Measurements from ENCODE around the gene NUDT21. TPM values are rescaled to one million over a fixed set of nuclear protein-coding genes. Genes with fewer than 3 reads are reported as not detected.

The NUDT21 gene
- total RNA-seq, 1 experiment from 2014 or later = 218 TPM

DNA sequence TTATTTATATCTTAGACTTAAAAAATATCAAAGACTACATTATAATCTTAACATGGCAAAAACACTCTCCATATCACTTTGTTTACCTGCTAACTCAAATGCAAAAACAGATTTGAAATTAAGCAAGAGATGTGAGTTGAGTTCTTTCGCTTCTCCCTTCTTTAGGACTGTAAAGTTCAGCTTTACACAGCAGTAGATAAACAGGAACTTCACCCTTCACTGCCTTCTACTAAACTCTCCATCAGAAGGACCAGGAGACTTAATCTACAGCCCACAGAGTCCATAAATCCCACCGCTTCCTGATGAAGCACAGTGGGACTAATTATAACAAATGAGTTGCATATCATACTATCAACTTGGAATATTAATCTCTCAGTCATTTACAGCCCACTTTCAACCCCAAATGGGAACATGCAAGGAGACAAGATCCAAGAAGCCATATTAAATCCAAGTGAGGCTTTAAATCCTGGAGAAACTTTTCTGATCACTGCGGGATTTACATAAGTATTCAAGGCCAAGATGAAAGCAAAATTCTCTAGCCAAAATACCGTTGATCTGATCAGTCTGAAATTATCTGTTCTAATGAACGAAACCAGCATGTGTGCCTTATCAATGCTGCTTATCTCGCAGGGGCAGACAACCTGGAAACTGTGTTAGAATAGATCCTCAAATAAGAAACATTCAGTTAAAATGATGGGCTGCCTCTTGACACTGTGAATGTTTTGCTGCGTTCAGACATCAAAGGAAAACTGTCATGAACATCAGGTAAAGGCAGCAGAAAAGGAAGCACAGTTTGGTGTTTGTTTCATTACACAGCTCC, 27.3 kb downstream of the NUDT21 start:
- ChIA-PET RAD21 (ENCODE audit: low non-redundant PET in 1 of 2, low total read pairs in 2 of 2, uncharacterized antibody in 2 of 2, unreplicated experiment in 2 of 2) (no interaction called here), CTCF (no interaction called here), POLR2A (no interaction called here)
- intact Hi-C loops (cut with micrococcal nuclease) = no loop called here
- Histone ChIP-seq H3K9me3 (ENCODE audit: control insufficient read depth in 1 of 2, insufficient read depth in 1 of 2, low read depth in 1 of 2, low read length in 2 of 2) (no peaks in the 10 kb centered on the region), H4K20me1 (ENCODE audit: insufficient read depth) (no peaks in the 10 kb centered on the region; the same call in 1 of the 2 replicates), H3K27ac (ENCODE audit: low read depth, low read length) (no peak overlapping the region), H3K79me2 (ENCODE audit: insufficient read depth, low read length) (peaks cover 52% of the 10 kb centered on the region), H3K27me3 (ENCODE audit: insufficient read depth, low read length) (no peaks in the 10 kb centered on the region), H3K9me2 (ENCODE audit: insufficient read depth) (no peaks in the 10 kb centered on the region), H3K4me2 (ENCODE audit: low read length) (peak overlapping the region; percentile 86), H3K36me3 (ENCODE audit: control insufficient read depth in 1 of 2, insufficient read depth in 2 of 2, low read length in 2 of 2) (no peaks in the 10 kb centered on the region), H2AFZ (ENCODE audit: low read depth, low read length, poor library complexity, severe bottlenecking) (no peak overlapping the region), H3K9ac (ENCODE audit: low read length) (peak overlapping the region; percentile 81), H3K4me1 (ENCODE audit: control insufficient read depth in 1 of 2, insufficient read depth in 2 of 2, low read length in 2 of 2) (peaks cover 18 to 61% of the 10 kb centered on the region in 2 experiments), H3K4me3 (replicated peaks in 1 of 2; ENCODE audit: low read depth in 1 of 2, low read length in 2 of 2) (peak overlapping the region; percentile 69 to 71)
- DNase-seq (ENCODE audit: low read depth, low spot score) (no peak), ATAC-seq (no peak)
- TSS peak; percentile 65 for BruUV-seq (replicated peaks)
- TF ChIP-seq, protein P1, sequence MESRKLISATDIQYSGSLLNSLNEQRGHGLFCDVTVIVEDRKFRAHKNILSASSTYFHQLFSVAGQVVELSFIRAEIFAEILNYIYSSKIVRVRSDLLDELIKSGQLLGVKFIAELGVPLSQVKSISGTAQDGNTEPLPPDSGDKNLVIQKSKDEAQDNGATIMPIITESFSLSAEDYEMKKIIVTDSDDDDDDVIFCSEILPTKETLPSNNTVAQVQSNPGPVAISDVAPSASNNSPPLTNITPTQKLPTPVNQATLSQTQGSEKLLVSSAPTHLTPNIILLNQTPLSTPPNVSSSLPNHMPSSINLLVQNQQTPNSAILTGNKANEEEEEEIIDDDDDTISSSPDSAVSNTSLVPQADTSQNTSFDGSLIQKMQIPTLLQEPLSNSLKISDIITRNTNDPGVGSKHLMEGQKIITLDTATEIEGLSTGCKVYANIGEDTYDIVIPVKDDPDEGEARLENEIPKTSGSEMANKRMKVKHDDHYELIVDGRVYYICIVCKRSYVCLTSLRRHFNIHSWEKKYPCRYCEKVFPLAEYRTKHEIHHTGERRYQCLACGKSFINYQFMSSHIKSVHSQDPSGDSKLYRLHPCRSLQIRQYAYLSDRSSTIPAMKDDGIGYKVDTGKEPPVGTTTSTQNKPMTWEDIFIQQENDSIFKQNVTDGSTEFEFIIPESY (IDR thresholded peaks at IDR 0.05; ENCODE audit: extremely low read depth, insufficient replicate concordance, low read length) = no peak
- TF ChIP-seq, protein P2, sequence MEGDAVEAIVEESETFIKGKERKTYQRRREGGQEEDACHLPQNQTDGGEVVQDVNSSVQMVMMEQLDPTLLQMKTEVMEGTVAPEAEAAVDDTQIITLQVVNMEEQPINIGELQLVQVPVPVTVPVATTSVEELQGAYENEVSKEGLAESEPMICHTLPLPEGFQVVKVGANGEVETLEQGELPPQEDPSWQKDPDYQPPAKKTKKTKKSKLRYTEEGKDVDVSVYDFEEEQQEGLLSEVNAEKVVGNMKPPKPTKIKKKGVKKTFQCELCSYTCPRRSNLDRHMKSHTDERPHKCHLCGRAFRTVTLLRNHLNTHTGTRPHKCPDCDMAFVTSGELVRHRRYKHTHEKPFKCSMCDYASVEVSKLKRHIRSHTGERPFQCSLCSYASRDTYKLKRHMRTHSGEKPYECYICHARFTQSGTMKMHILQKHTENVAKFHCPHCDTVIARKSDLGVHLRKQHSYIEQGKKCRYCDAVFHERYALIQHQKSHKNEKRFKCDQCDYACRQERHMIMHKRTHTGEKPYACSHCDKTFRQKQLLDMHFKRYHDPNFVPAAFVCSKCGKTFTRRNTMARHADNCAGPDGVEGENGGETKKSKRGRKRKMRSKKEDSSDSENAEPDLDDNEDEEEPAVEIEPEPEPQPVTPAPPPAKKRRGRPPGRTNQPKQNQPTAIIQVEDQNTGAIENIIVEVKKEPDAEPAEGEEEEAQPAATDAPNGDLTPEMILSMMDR (IDR thresholded peaks at IDR 0.05 in 2 of 3, conservative IDR thresholded peaks at IDR 0.05 in 1 of 3; ENCODE audit: borderline replicate concordance in 1 of 3, insufficient read depth in 1 of 3, low read depth in 2 of 3, low read length in 2 of 3) = no peak
- peak; percentile 20 for TF ChIP-seq TCF7L2 (IDR thresholded peaks at IDR 0.05; ENCODE audit: borderline replicate concordance, extremely low read depth, insufficient read depth, insufficient read length)
- TF ChIP-seq YY1 (IDR thresholded peaks at IDR 0.05; ENCODE audit: extremely low read depth, insufficient replicate concordance, low read depth, low read length) = no peak
- TF ChIP-seq JUND (IDR thresholded peaks at IDR 0.05) = no peak
- TF ChIP-seq EGR1 (IDR thresholded peaks at IDR 0.05; ENCODE audit: low read depth) = no peak

All from HCT116 (cell line).